ENCODE measurements around the gene CPA2. TPM values are rescaled to one million over a fixed set of nuclear protein-coding genes. Genes with fewer than 3 reads are reported as not detected.

The CPA2 gene
- total RNA-seq, 2 donors from 2014 or later: 0.40 to 0.66 TPM

GRCh38 chr7:130338233-130338632 is 71.6 kb downstream of the CPA2 start:
- H3K27ac ChIP-seq (ENCODE audit: low read depth, low read length): no peak overlapping the region
- TF ChIP-seq CTCF (conservative IDR thresholded peaks at IDR 0.05): no peak
- H3K36me3 Mint-ChIP-seq (ENCODE audit: low read depth): no peaks in the 10 kb centered on the region
- no peaks in the 10 kb centered on the region for H3K27me3 ChIP-seq (ENCODE audit: control insufficient read depth, insufficient read depth, low read length, poor library complexity, severe bottlenecking)
- no peak overlapping the region for H3K4me3 ChIP-seq (ENCODE audit: low read length)
- H3K36me3 ChIP-seq (ENCODE audit: control insufficient read depth, insufficient read depth, low read length): no peaks in the 10 kb centered on the region
- DNase-seq: peak; percentile 36
- no peak overlapping the region for H3K9ac ChIP-seq (ENCODE audit: extremely low read depth, low read length, poor library complexity, severe bottlenecking)
- no peak overlapping the region for H3K27ac Mint-ChIP-seq
- H3K4me3 Mint-ChIP-seq: no peak overlapping the region
- WGBS, 2 experiments (ENCODE audit: insufficient coverage in 1 of 2, insufficient read length in 1 of 2): 59 to 81% methylated on average over 2 to 3 of the region's 3 CpGs
- peaks cover 6% of the 10 kb centered on the region for H3K4me1 Mint-ChIP-seq
- no peaks in the 10 kb centered on the region for H3K9me3 Mint-ChIP-seq
- H3K4me1 ChIP-seq (ENCODE audit: control insufficient read depth, insufficient read depth, low read length): no peaks in the 10 kb centered on the region
- H3K27me3 Mint-ChIP-seq (ENCODE audit: insufficient read depth): no peaks in the 10 kb centered on the region
- no peaks in the 10 kb centered on the region for H3K9me3 ChIP-seq (ENCODE audit: control insufficient read depth, low read length)

Other genes starting within 250 kb of the CPA2 start
- gene ZC3HC1, start 215.5 kb upstream of the CPA2 start, total RNA-seq: 10 to 100 TPM; 28.0 to 28.2 TPM
- gene KLHDC10, start 196.3 kb upstream of the CPA2 start, total RNA-seq: 10 to 100 TPM; 20.6 to 22.2 TPM
- gene TMEM209, start 61.5 kb upstream of the CPA2 start, total RNA-seq: 10 to 100 TPM; 30.9 to 37.9 TPM
- gene SSMEM1, start 59.0 kb upstream of the CPA2 start, total RNA-seq: not detected
- gene CPA4, start 26.3 kb downstream of the CPA2 start, total RNA-seq: not detected
- not detected for gene CPA5, start 78.0 kb downstream of the CPA2 start, total RNA-seq
- gene CPA1, start 113.6 kb downstream of the CPA2 start, total RNA-seq: not detected
- 10 to 100 TPM; 11.4 to 13.0 TPM for gene CEP41, start 174.2 kb downstream of the CPA2 start, total RNA-seq
- 100 to 1,000 TPM; 121 to 149 TPM for gene MEST, start 225.2 kb downstream of the CPA2 start, total RNA-seq